K562 (cell line): ENCODE data around the gene U2AF1L4. TPM values are rescaled to one million over a fixed set of nuclear protein-coding genes. Genes with fewer than 3 reads are reported as not detected.
A peak's percentile ranks its signal among the peaks of the same experiment; 100 is the strongest.

Experiments
- ATAC-seq: fragments of 200-7000 bp; cut with Tn5 transposase; 3 replicates; pipeline ENCODE4 v1.9.1; 2020; ENCODE audit warnings: moderate library complexity
- BruUV-seq: library from RNA; stranded (reverse); fragments of 400-500 nt; replicated peaks from 2 replicates; lab custom pipeline; 2021; lab: Mats Ljungman, UMichigan
- CTCF ChIA-PET: fragments of 300-600 bp; formaldehyde crosslinking; extraction: SDS; loops from one replicate; lab custom pipeline; 2021; ENCODE audit warnings: low intra/inter-chr PET ratio; lab: Yijun Ruan, JAX
- POLR2A ChIA-PET: fragments of 300-600, 350-650 bp; sonication (Branson Sonifier 250); formaldehyde crosslinking; extraction: SDS; loops from one replicate; lab custom pipeline; 2021; ENCODE audit warnings: antibody characterized with exemption, inconsistent platforms; lab: Yijun Ruan, JAX
- DNase-seq, 4 experiments: peaks; one replicate each; pipeline versions ENCODE4 v3.0.0 to v3.0.0-alpha.2; 2011 to 2018; ENCODE audit warnings: low spot score in 3 of 4, mixed read lengths in 3 of 4; ENCODE audit errors: extremely low read depth in 1 of 4
- FAIRE-seq: peaks from 2 replicates; lab custom pipeline; 2011; peaks lifted over from hg19 to GRCh38; lab: Jason Lieb, UNC
- H2AFZ ChIP-seq: 2 replicates; pipeline ENCODE4 v1.6.0; 2011; ENCODE audit warnings: low read depth, low read length, control low read depth, inconsistent platforms
- H3K27ac ChIP-seq: fragments of 200-600 bp; 3 replicates; pipeline ENCODE4 v1.8.0; 2011; ENCODE audit warnings: low read depth, mild to moderate bottlenecking, control low read depth, inconsistent platforms, low read length, moderate library complexity, mixed read lengths; ENCODE audit errors: extremely low read depth
- H3K27me3 ChIP-seq, 2 experiments: fragments of 300-600 bp in 1 of 2; 2 replicates in 1 of 2; 3 replicates in 1 of 2; pipeline versions ENCODE4 v1.6.0 to v1.8.0; 2011; ENCODE audit warnings: inconsistent platforms in 2 of 2, low read length in 2 of 2, mild to moderate bottlenecking in 1 of 2, mixed read lengths in 1 of 2, moderate library complexity in 1 of 2; ENCODE audit not compliant: control insufficient read depth in 2 of 2, insufficient read depth in 2 of 2
- H3K36me3 ChIP-seq: fragments of 300-600 bp; 3 replicates; pipeline ENCODE4 v1.8.0; 2011; ENCODE audit warnings: mild to moderate bottlenecking, low read length, inconsistent platforms; ENCODE audit not compliant: control insufficient read depth, insufficient read depth
- H3K4me1 ChIP-seq, 2 experiments: fragments of 200-600 bp in 1 of 2; replicated peaks in 1 of 2; 2 replicates in 1 of 2; 3 replicates in 1 of 2; pipeline versions ENCODE4 v1.5.1 to v1.8.0; 2011; ENCODE audit warnings: inconsistent platforms in 2 of 2, low read length in 2 of 2, mild to moderate bottlenecking in 1 of 2, mixed read lengths in 1 of 2, moderate library complexity in 1 of 2; ENCODE audit not compliant: control insufficient read depth in 2 of 2, insufficient read depth in 2 of 2
- H3K4me2 ChIP-seq: 2 replicates; pipeline ENCODE4 v1.6.1; 2011; ENCODE audit warnings: low read length, control low read depth, inconsistent platforms, mixed read lengths; ENCODE audit not compliant: insufficient read depth
- H3K4me3 ChIP-seq: fragments of 200-600 bp; sonication (generic), shearing (Covaris generic); 2 replicates; pipeline ENCODE4 v1.5.1; 2016; ENCODE audit warnings: control low read depth, inconsistent platforms
- H3K79me2 ChIP-seq: fragments of 200-600 bp; 3 replicates; pipeline ENCODE4 v1.8.0; 2011; ENCODE audit warnings: low read length, inconsistent platforms; ENCODE audit not compliant: control insufficient read depth, insufficient read depth
- H3K9ac ChIP-seq, 2 experiments: 2 replicates each; pipeline versions ENCODE4 v1.6.0 to v1.6.1; 2011; ENCODE audit warnings: low read depth in 2 of 2, low read length in 2 of 2, control low read depth in 1 of 2, inconsistent platforms in 1 of 2, mild to moderate bottlenecking in 1 of 2, mixed read lengths in 1 of 2; ENCODE audit not compliant: insufficient read depth in 1 of 2
- H3K9me1 ChIP-seq: one replicate; pipeline ENCODE4 v1.6.0; 2011; ENCODE audit warnings: inconsistent platforms, mild to moderate bottlenecking, low read length, moderate library complexity; ENCODE audit not compliant: control insufficient read depth, insufficient read depth
- H3K9me3 ChIP-seq: replicated peaks from 2 replicates; pipeline ENCODE4 v1.5.1; 2011; ENCODE audit warnings: low read depth, low read length, inconsistent platforms; ENCODE audit not compliant: control insufficient read depth, insufficient read depth
- H4K20me1 ChIP-seq: replicated peaks from 2 replicates; pipeline ENCODE4 v1.6.1; 2011; ENCODE audit warnings: low read length, inconsistent platforms, mixed read lengths; ENCODE audit not compliant: control insufficient read depth, insufficient read depth
- BCOR ChIP-seq: fragments of 450-650 bp; IDR thresholded peaks from 2 replicates; pipeline ENCODE4 v1.6.1; 2016
- CEBPB ChIP-seq: fragments of 450-650 bp; IDR thresholded peaks from 2 replicates; pipeline ENCODE4 v1.6.1; 2016; ENCODE audit warnings: missing genetic modification characterization, missing compliant biosample characterization
- ETV1 ChIP-seq: fragments of 450-650 bp; conservative IDR thresholded peaks from 2 replicates; pipeline ENCODE4 v1.6.1; 2016; ENCODE audit warnings: missing genetic modification characterization, control low read depth, low read depth, missing compliant biosample characterization
- FIP1L1 ChIP-seq: fragments of 200-400 bp; formaldehyde crosslinking; IDR thresholded peaks from 2 replicates; pipeline ENCODE4 v1.6.1; 2018; ENCODE audit warnings: mild to moderate bottlenecking, low read depth, low read length; ENCODE audit not compliant: poor library complexity, severe bottlenecking
- KDM4B ChIP-seq, 2 experiments: fragments of 450-650 bp in 1 of 2; sonication (generic) in 1 of 2; IDR thresholded peaks; 2 replicates each; pipeline ENCODE4 v1.6.1; 2016 to 2017; ENCODE audit warnings: borderline replicate concordance in 2 of 2, antibody characterized with exemption in 1 of 2, low read depth in 1 of 2, mild to moderate bottlenecking in 1 of 2
- MBD1 ChIP-seq: fragments of 250-450 bp; sonication (Bioruptor Pico); IDR thresholded peaks from 2 replicates; pipeline ENCODE4 v1.8.0; 2022; ENCODE audit warnings: inconsistent platforms
- NR2C1 ChIP-seq, 2 experiments: fragments of 450-650 bp; IDR thresholded peaks; 2 replicates each; pipeline ENCODE4 v1.6.1; 2017; ENCODE audit warnings: mild to moderate bottlenecking in 2 of 2, antibody characterized with exemption in 1 of 2, inconsistent platforms in 1 of 2, missing compliant biosample characterization in 1 of 2, missing genetic modification characterization in 1 of 2
- RNF2 ChIP-seq: sonication (generic); IDR thresholded peaks from 2 replicates; pipeline ENCODE4 v1.6.1; 2016
- SMAD1 ChIP-seq: fragments of 150-350 bp; IDR thresholded peaks from 2 replicates; pipeline ENCODE4 v1.6.1; 2014; ENCODE audit warnings: low read length, low read depth; ENCODE audit not compliant: partially characterized antibody
- SNIP1 ChIP-seq: fragments of 450-650 bp; IDR thresholded peaks from 2 replicates; pipeline ENCODE4 v1.7.1; 2017; ENCODE audit warnings: low read depth, mild to moderate bottlenecking
- STAT5A ChIP-seq: IDR thresholded peaks from 2 replicates; pipeline ENCODE4 v1.6.1; 2012; ENCODE audit warnings: low read length, inconsistent platforms, borderline replicate concordance
- TEAD2 ChIP-seq: fragments of 450-650 bp; IDR thresholded peaks from 2 replicates; pipeline ENCODE4 v1.6.1; 2016; ENCODE audit warnings: missing genetic modification characterization, control low read depth, missing compliant biosample characterization
- ZNF24 ChIP-seq: fragments of 450-650 bp; IDR thresholded peaks from 2 replicates; pipeline ENCODE4 v1.6.1; 2016
- ZNF644 ChIP-seq: fragments of 200-800 bp; sonication (Bioruptor generic); IDR thresholded peaks from 2 replicates; pipeline ENCODE4 v1.6.1; 2016; ENCODE audit warnings: low read depth, missing genetic modification characterization, missing compliant biosample characterization
- ZNF76 ChIP-seq: fragments of 250-450 bp; sonication (Bioruptor Pico); IDR thresholded peaks from 2 replicates; pipeline ENCODE4 v1.4.0; 2020; ENCODE audit warnings: mild to moderate bottlenecking, moderate library complexity, borderline replicate concordance
- WGBS: fragments of 100-300 bp; shearing (Covaris generic); methylation state at CpG from one replicate; pipeline ENCODE4 v1.1.6; 2016; ENCODE audit warnings: low coverage, mixed read lengths; ENCODE audit not compliant: insufficient coverage; ENCODE audit errors: missing lambda C conversion rate; 5-methylcytosine and 5-hydroxymethylcytosine counted together
- in situ Hi-C: fragments of 300-500 bp; cut with MboI; formaldehyde crosslinking; loops from 4 replicates; pipeline ENCODE4 v1.15.0; 2018; ENCODE audit warnings: inconsistent platforms, mixed read lengths
- intact Hi-C: fragments of 100-400 bp; cut with micrococcal nuclease; formaldehyde crosslinking; loops from 2 replicates; pipeline ENCODE4 v1.14.2; 2022
- polyA plus RNA-seq, 8 experiments: library from polyadenylated mRNA; depleted of rRNA in 4 of 8; stranded (reverse) in 5 of 8; unstranded in 3 of 8; fragments of >200 nt; fragmentation: Nextera tagmentation in 2 of 8; fragmentation: Illumina TruSeq in 1 of 8; extraction: Ambion mirVana in 2 of 8; extraction: Trizol in 1 of 8; gene quantifications; 2 replicates each; pipeline versions ENCODE4 v1.2.1 to v1.2.3, GENCODE V29; 2011 to 2014; ENCODE audit warnings: inconsistent platforms in 1 of 8, missing spikeins in 1 of 8
- total RNA-seq, 7 experiments: library from RNA; depleted of rRNA in 6 of 7; stranded (reverse); fragments of >200 nt in 6 of 7; fragmentation: Illumina TruSeq in 2 of 7; extraction: Trizol in 2 of 7; gene quantifications; 2 replicates each; pipeline versions ENCODE4 v1.2.1 to v1.2.3, GENCODE V29; 2011 to 2021; ENCODE audit warnings: low replicate concordance in 1 of 7
- TF ChIP-seq, protein P1 (sequence below): sonication (generic); IDR thresholded peaks from 2 replicates; pipeline ENCODE4 v1.6.1; 2016

The U2AF1L4 gene
- total and polyA plus RNA-seq, 9 of the 15 experiments (the other 6 are each of a cell fraction or from before 2014, with no cell fraction given): 8.4 to 19.5 (median 12.6) TPM

- Histone ChIP-seq H2AFZ (no peak overlapping the region), H3K9me3 (no peaks in the 10 kb centered on the region), H3K4me2 (no peak overlapping the region), H3K27me3 (no peaks in the 10 kb centered on the region), H3K4me3 (no peak overlapping the region), H3K36me3 (peaks cover 23% of the 10 kb centered on the region; the same call in 1 of the 3 replicates), H3K79me2 (peaks cover 7% of the 10 kb centered on the region; the same call in 2 of the 3 replicates), H3K27ac (no peak overlapping the region; the same call in 2 of the 3 replicates), H3K9me1 (no peaks in the 10 kb centered on the region), H3K9ac (0 out of 4 replicates have a peak overlapping the region, but pooled peaks of 1 of the 2 experiments have one; percentile 11), H4K20me1 (no peaks in the 10 kb centered on the region), H3K4me1 (peaks cover 12 to 40% of the 10 kb centered on the region in 2 experiments; a peak in 4 of 5 replicates)
- TF ChIP-seq, protein P1, sequence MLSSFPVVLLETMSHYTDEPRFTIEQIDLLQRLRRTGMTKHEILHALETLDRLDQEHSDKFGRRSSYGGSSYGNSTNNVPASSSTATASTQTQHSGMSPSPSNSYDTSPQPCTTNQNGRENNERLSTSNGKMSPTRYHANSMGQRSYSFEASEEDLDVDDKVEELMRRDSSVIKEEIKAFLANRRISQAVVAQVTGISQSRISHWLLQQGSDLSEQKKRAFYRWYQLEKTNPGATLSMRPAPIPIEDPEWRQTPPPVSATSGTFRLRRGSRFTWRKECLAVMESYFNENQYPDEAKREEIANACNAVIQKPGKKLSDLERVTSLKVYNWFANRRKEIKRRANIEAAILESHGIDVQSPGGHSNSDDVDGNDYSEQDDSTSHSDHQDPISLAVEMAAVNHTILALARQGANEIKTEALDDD: no peak
- TF ChIP-seq FIP1L1 (no peak), SMAD1 (no peak), ETV1 (tag) (no peak), STAT5A (no peak), ZNF76 (CRISPR knock-in tag) (no peak), ZNF24 (no peak), ZNF644 (tag) (no peak), KDM4B (IDR thresholded peaks at IDR 0.05; ENCODE audit: borderline replicate concordance in 2 of 2, low read depth in 1 of 2) (no peak), CEBPB (tag) (no peak), TEAD2 (tag) (no peak), MBD1 (CRISPR knock-in tag) (no peak), SNIP1 (no peak), RNF2 (no peak), NR2C1 (IDR thresholded peaks at IDR 0.05) (no peak), NR2C1 (tag; IDR thresholded peaks at IDR 0.05) (no peak), BCOR (no peak)
- DNase-seq (no peak), FAIRE-seq (no peak), ATAC-seq (no peak)
- ChIA-PET POLR2A (no interaction called here), CTCF (no interaction called here)
- intact Hi-C loops (no loop called here), in situ Hi-C loops (no loop called here)
- WGBS: 74% methylated on average over 8 of the region's 20 CpGs
- no TSS peak for BruUV-seq
Observed at GRCh38 chr19:35752746-35753350, 7.6 kb upstream of the U2AF1L4 start.
